Tibial nerve (tissue), 3 donors: ENCODE results near the gene BMP7.

Experiments
- POLR2A ChIP-seq, 2 donors: fragments of 450-650 bp; IDR thresholded peaks; one replicate each; pipeline ENCODE4 v1.6.1; 2017; ENCODE audit warnings: antibody characterized with exemption in 2 of 2, mild to moderate bottlenecking in 2 of 2, moderate library complexity in 2 of 2
- TF ChIP-seq, protein P1 (sequence below), 5 experiments: fragments of 200-600 bp in 3 of 5; fragments of 450-650 bp in 2 of 5; sonication (generic) in 3 of 5; IDR thresholded peaks; one replicate each; pipeline ENCODE4 v1.5.1; 2016 to 2019; ENCODE audit warnings: antibody characterized with exemption in 5 of 5, mild to moderate bottlenecking in 3 of 5, moderate library complexity in 2 of 5

DNA sequence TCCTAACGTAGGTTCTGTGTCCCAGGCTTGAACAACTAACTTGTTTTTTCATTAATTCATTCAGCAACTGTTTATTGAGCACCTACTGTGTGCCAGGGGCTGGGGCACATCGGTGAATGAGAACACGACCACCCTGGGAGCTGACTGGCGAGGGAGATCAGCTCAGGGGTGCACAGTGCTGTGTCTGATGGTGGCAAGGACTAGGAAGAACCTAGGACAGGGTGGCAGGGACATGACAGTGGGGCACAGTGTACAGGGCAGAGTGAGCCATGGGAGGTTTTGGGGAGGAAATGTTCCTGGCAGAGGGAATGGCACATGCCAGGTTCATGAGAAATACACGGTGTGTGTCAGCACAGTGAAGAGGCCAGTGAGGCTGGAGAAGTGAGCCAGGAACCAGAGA is 76.7 kb downstream of the BMP7 start:
- no peak for TF ChIP-seq POLR2A (IDR thresholded peaks at IDR 0.05)
- TF ChIP-seq, protein P1, sequence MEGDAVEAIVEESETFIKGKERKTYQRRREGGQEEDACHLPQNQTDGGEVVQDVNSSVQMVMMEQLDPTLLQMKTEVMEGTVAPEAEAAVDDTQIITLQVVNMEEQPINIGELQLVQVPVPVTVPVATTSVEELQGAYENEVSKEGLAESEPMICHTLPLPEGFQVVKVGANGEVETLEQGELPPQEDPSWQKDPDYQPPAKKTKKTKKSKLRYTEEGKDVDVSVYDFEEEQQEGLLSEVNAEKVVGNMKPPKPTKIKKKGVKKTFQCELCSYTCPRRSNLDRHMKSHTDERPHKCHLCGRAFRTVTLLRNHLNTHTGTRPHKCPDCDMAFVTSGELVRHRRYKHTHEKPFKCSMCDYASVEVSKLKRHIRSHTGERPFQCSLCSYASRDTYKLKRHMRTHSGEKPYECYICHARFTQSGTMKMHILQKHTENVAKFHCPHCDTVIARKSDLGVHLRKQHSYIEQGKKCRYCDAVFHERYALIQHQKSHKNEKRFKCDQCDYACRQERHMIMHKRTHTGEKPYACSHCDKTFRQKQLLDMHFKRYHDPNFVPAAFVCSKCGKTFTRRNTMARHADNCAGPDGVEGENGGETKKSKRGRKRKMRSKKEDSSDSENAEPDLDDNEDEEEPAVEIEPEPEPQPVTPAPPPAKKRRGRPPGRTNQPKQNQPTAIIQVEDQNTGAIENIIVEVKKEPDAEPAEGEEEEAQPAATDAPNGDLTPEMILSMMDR (IDR thresholded peaks at IDR 0.05) = no peak
